SK-MEL-5 (cell line): ENCODE measurements around the gene TRAF3. TPM values are rescaled to one million over a fixed set of nuclear protein-coding genes. Genes with fewer than 3 reads are reported as not detected.
"Not testable (repeated sequence)": the region's sequence is repeated elsewhere in the genome, so short reads cannot be mapped to it uniquely, and the experiment has no call there.

ENCODE experiments used
- DNase-seq: peaks from one replicate; pipeline ENCODE4 v3.0.0-alpha.2; 2016; ENCODE audit warnings: low read depth, low spot score
- in situ Hi-C: cut with HindIII; loops from 2 replicates; pipeline ENCODE4 v1.10.0; 2016; ENCODE audit warnings: low sequenced_read_pairs, high pct_unique_total_duplicates, low pct_unique_long_range_greater_than_20kb
- total RNA-seq: library from RNA; depleted of rRNA; stranded (reverse); fragments of >200 nt; shearing (Covaris generic); gene quantifications from 2 replicates; pipeline ENCODE4 v1.2.3, GENCODE V29; 2014

Gene TRAF3
- total RNA-seq, 1 experiment from 2014 or later, result 23.2 TPM

GRCh38 chr14:102748806-102749205 lies 28.4 kb upstream of the TRAF3 start:
- in situ Hi-C loops, result no loop called here

GRCh38 chr14:102749393-102750305 lies 27.6 kb upstream of the TRAF3 start:
- in situ Hi-C loops, result no loop called here

More at GRCh38 chr14:102748806-102749205, 28.4 kb upstream of the TRAF3 start:
- DNase-seq, result no peak

GRCh38 chr14:102750376-102750775 lies 26.9 kb upstream of the TRAF3 start:
- in situ Hi-C loops, result no loop called here
- no peak for DNase-seq

More at GRCh38 chr14:102749393-102750305, 27.6 kb upstream of the TRAF3 start:
- no peak for DNase-seq

GRCh38 chr14:102751088-102751487 lies 26.2 kb upstream of the TRAF3 start:
- DNase-seq, result no peak
- in situ Hi-C loops, result no loop called here

GRCh38 chr14:102752239-102752847 lies 24.9 kb upstream of the TRAF3 start:
- no peak for DNase-seq
- in situ Hi-C loops, result no loop called here

GRCh38 chr14:102754370-102755262 lies 22.6 kb upstream of the TRAF3 start:
- in situ Hi-C loops, result no loop called here
- DNase-seq, result no peak

GRCh38 chr14:102757646-102758045 lies 19.6 kb upstream of the TRAF3 start:
- DNase-seq, result no peak
- in situ Hi-C loops, result no loop called here

GRCh38 chr14:102758087-102758486 lies 19.2 kb upstream of the TRAF3 start:
- in situ Hi-C loops, result no loop called here
- DNase-seq, result no peak

- DNase-seq, result no peak
- in situ Hi-C loops, result no loop called here
Observed at GRCh38 chr14:102759456-102760187, 17.6 kb upstream of the TRAF3 start.

GRCh38 chr14:102760496-102761193 lies 16.6 kb upstream of the TRAF3 start:
- in situ Hi-C loops, result no loop called here
- no peak for DNase-seq

- no peak for DNase-seq
- in situ Hi-C loops, result no loop called here
Observed at GRCh38 chr14:102761206-102761605, 16.0 kb upstream of the TRAF3 start.

GRCh38 chr14:102764220-102764671 lies 13.0 kb upstream of the TRAF3 start:
- DNase-seq, result no peak
- in situ Hi-C loops, result no loop called here

- DNase-seq, in situ Hi-C loops: not testable (repeated sequence)
Observed at GRCh38 chr14:102765770-102766169, 11.5 kb upstream of the TRAF3 start.

GRCh38 chr14:102768223-102769048 lies 8.8 kb upstream of the TRAF3 start:
- DNase-seq, result no peak
- in situ Hi-C loops, result no loop called here

GRCh38 chr14:102769049-102769327 lies 8.3 kb upstream of the TRAF3 start:
- in situ Hi-C loops, result no loop called here
- no peak for DNase-seq
